ENCODE data around the gene TMEM95. TPM values are rescaled to one million over a fixed set of nuclear protein-coding genes. Genes with fewer than 3 reads are reported as not detected.
A peak's percentile ranks its signal among the peaks of the same experiment; 100 is the strongest.

Gene TMEM95
- total and polyA plus RNA-seq, 5 donors from 2014 or later = not detected

DNA sequence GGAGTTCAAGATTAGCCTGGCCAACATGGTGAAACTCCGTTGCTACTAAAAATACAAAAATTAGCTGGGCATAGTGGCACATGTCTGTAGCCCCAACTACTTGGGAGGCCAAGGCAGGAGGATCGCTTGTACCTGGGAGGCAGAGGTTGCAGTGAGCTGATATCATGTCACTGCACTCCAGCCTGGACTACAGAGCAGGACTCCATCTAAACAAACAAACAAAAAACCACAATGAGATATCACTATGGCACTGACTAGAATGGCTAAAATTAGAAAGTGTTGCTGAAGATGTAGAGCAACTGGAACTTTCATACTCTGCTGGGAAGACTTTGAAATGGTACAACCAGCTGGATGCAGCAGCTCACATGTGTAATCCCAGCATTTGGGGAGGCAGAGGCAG, 19.4 kb downstream of the TMEM95 start:
- no peaks in the 10 kb centered on the region for H3K36me3 ChIP-seq (ENCODE audit: control insufficient read depth, insufficient read depth, low read length)
- H3K27ac ChIP-seq (ENCODE audit: insufficient read depth, low read length, poor library complexity, severe bottlenecking) = no peak overlapping the region
- Mint-ChIP-seq H3K27me3 (peaks cover 34% of the 10 kb centered on the region), H3K4me1 (no peaks in the 10 kb centered on the region), H3K27ac (no peak overlapping the region), H3K9me3 (peaks cover 0 to 3% (median 0%) of the 10 kb centered on the region in 7 donors), H3K36me3 (no peaks in the 10 kb centered on the region), H3K4me3 (no peak overlapping the region)
- H3K9me3 ChIP-seq (ENCODE audit: control insufficient read depth in 2 of 2, low read length in 2 of 2) = peaks cover 3 to 4% of the 10 kb centered on the region in 2 experiments
- peaks cover 2% of the 10 kb centered on the region for H3K27me3 ChIP-seq (ENCODE audit: control insufficient read depth, insufficient read depth, low read length)
- no peak overlapping the region for H3K4me3 ChIP-seq (ENCODE audit: low read depth, low read length)
- ATAC-seq (ENCODE audit: low read depth in 2 of 2) (no peak), DNase-seq (no peak)
- no peaks in the 10 kb centered on the region for H3K4me1 ChIP-seq (ENCODE audit: control insufficient read depth, insufficient read depth, low read length, poor library complexity, severe bottlenecking)

DNA sequence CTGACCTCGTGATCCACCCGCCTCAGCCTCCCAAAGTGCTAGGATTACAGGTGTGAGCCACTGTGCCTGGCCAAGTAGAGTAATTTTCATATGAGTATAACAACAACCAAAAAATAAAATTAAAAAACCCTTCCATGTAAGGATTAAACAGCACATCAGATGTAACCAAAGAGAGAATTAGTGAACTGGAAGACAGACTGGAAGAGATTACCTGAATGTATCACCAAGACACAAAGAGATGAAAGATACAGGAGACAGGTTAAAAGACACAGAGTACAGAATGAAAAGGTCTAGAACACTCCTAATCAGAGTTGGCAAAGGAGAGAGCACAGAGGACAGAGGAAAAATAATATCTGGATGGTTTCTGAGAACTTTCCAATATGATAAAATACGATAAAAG, 24.2 kb downstream of the TMEM95 start:
- Histone ChIP-seq H3K27ac (ENCODE audit: insufficient read depth, low read length, poor library complexity, severe bottlenecking) (no peak overlapping the region), H3K27me3 (ENCODE audit: control insufficient read depth, insufficient read depth, low read length) (peaks cover 18% of the 10 kb centered on the region), H3K4me3 (ENCODE audit: low read depth, low read length) (no peak overlapping the region), H3K36me3 (ENCODE audit: control insufficient read depth, insufficient read depth, low read length) (no peaks in the 10 kb centered on the region), H3K9me3 (ENCODE audit: control insufficient read depth in 2 of 2, low read length in 2 of 2) (peaks cover 3 to 5% of the 10 kb centered on the region in 2 experiments), H3K4me1 (ENCODE audit: control insufficient read depth, insufficient read depth, low read length, poor library complexity, severe bottlenecking) (peaks cover 12% of the 10 kb centered on the region)
- H3K27me3 Mint-ChIP-seq = peaks cover 48% of the 10 kb centered on the region
- H3K9me3 Mint-ChIP-seq = peaks cover 0 to 3% (median 1%) of the 10 kb centered on the region in 7 donors
- H3K4me3 Mint-ChIP-seq = no peak overlapping the region
- no peaks in the 10 kb centered on the region for H3K36me3 Mint-ChIP-seq
- no peak for ATAC-seq (ENCODE audit: low read depth in 2 of 2)
- H3K4me1 Mint-ChIP-seq = peaks cover 0 to 19% (median 4%) of the 10 kb centered on the region in 4 donors
- no peak for DNase-seq
- H3K27ac Mint-ChIP-seq = no peak overlapping the region

DNA sequence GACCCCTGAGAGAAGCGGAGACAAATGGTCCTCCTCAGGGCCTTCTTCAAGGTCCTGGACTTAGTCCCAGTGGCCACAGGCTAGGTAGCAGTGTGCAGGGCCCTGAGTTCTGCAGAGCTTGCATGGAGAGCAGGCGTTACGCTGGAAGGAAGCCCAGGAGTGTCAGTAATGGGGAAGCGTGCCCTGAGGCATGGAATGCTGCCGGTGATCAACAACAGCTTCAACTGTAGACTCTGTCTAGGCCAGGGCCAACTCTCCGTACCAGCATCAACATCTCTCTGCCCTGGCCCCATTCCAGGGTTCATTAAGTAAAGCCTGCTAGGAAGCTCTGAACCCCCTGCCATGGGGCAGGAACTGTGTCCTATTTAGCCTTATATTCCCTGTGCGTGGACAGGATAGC, 25.4 kb downstream of the TMEM95 start:
- no peak overlapping the region for H3K27ac ChIP-seq (ENCODE audit: insufficient read depth, low read length, poor library complexity, severe bottlenecking)
- peaks cover 0 to 26% (median 9%) of the 10 kb centered on the region in 4 donors for H3K4me1 Mint-ChIP-seq
- peaks cover 0 to 3% (median 1%) of the 10 kb centered on the region in 7 donors for H3K9me3 Mint-ChIP-seq
- H3K4me3 ChIP-seq (ENCODE audit: low read depth, low read length) = no peak overlapping the region
- H3K4me1 ChIP-seq (ENCODE audit: control insufficient read depth, insufficient read depth, low read length, poor library complexity, severe bottlenecking) = peaks cover 19% of the 10 kb centered on the region
- peaks cover 18% of the 10 kb centered on the region for H3K27me3 ChIP-seq (ENCODE audit: control insufficient read depth, insufficient read depth, low read length)
- peaks cover 42% of the 10 kb centered on the region for H3K27me3 Mint-ChIP-seq
- DNase-seq = no peak
- peak overlapping the region in 2 of 3 donors; percentile 55 to 86 for H3K27ac Mint-ChIP-seq
- H3K9me3 ChIP-seq (ENCODE audit: control insufficient read depth in 2 of 2, low read length in 2 of 2) = peaks cover 3 to 5% of the 10 kb centered on the region in 2 experiments
- H3K4me3 Mint-ChIP-seq = peak overlapping the region in 2 of 4 donors; percentile 51 to 52
- H3K36me3 Mint-ChIP-seq = no peaks in the 10 kb centered on the region
- H3K36me3 ChIP-seq (ENCODE audit: control insufficient read depth, insufficient read depth, low read length) = no peaks in the 10 kb centered on the region
- ATAC-seq (ENCODE audit: low read depth in 2 of 2) = no peak

DNA sequence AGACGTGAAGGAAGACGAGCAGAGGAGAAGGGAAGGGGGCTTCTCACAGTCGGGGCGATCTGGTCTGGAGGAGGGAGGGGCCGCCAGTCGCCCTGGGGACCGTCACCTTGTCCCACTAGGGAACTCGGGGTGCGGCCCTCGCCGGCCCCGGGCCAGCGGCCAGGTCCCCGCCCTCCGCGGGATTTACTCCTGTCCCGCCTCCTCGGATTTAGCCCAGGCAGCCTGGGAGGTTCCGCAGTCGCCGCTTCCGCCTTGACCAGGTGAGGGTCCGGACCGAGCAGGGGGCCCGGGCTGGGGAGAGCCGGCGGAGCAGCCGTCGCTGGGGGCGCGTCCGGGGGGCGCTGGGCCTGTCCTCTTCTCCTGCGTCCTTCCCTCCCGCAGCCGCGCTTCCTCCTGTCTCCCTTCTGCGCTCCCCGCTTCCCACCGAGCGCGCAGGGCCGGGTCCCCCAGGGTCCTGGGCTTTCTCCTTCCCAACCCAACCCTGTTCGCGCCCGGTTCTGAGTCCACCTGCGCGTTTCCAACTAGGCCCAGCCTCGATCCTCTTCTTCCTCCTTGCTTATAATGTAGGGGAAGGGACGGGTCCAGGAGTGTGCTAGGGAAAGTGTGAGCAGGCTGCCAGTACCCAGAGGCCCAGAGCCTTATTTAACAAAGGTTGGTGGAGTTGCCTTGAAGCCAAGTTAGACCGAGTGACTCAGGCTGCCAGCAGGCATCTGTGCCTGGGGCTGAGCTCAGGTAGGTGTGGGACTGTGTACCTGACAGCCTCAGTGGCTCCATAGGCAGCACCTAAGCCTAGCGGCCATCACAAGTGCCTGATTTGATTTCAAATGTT, 26.1 kb downstream of the TMEM95 start, which contains the start of gene TNK1:
TNK1 (plus strand) TSS at position 235 of the 829 bp plus-strand sequence. CDS start 1,838 bp downstream, outside the sequence.
- ATAC-seq (ENCODE audit: low read depth in 2 of 2) (no peak), DNase-seq (no peak)
- Histone ChIP-seq H3K4me1 (ENCODE audit: control insufficient read depth, insufficient read depth, low read length, poor library complexity, severe bottlenecking) (peaks cover 19% of the 10 kb centered on the region), H3K9me3 (ENCODE audit: control insufficient read depth in 2 of 2, low read length in 2 of 2) (peaks cover 3 to 5% of the 10 kb centered on the region in 2 experiments), H3K4me3 (ENCODE audit: low read depth, low read length) (no peak within 1 kb of the TSS), H3K27me3 (ENCODE audit: control insufficient read depth, insufficient read depth, low read length) (peaks cover 18% of the 10 kb centered on the region), H3K27ac (ENCODE audit: insufficient read depth, low read length, poor library complexity, severe bottlenecking) (no peak within 1 kb of the TSS), H3K36me3 (ENCODE audit: control insufficient read depth, insufficient read depth, low read length) (no peaks in the 10 kb centered on the region)
- Mint-ChIP-seq H3K9me3 (peaks cover 0 to 3% (median 1%) of the 10 kb centered on the region in 7 donors), H3K4me1 (peaks cover 0 to 28% (median 9%) of the 10 kb centered on the region in 4 donors), H3K27ac (peak within 1 kb of the TSS in 2 of 3 donors; percentile 55 to 86), H3K4me3 (peak within 1 kb of the TSS in 2 of 4 donors; percentile 51 to 84), H3K36me3 (no peaks in the 10 kb centered on the region), H3K27me3 (peaks cover 42% of the 10 kb centered on the region)

DNA sequence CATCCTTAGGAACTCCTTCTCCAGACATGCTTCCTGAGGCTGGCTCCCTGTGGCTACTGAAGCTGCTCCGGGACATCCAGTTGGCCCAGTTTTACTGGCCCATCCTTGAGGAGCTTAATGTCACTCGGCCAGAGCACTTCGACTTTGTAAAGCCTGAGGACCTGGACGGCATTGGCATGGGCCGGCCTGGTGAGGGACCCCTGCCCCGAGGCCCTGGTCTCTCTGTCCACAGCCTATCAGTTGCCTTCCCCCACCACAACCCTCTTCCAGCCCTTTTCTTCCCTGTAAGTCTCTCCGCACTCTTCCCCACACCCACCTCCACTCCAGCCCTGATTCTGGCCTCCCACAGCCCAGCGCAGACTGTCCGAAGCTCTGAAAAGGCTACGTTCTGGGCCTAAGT, 27.9 kb downstream of the TMEM95 start:
- H3K36me3 Mint-ChIP-seq = no peaks in the 10 kb centered on the region
- Histone ChIP-seq H3K27me3 (ENCODE audit: control insufficient read depth, insufficient read depth, low read length) (peaks cover 18% of the 10 kb centered on the region), H3K36me3 (ENCODE audit: control insufficient read depth, insufficient read depth, low read length) (peaks cover 2% of the 10 kb centered on the region), H3K4me1 (ENCODE audit: control insufficient read depth, insufficient read depth, low read length, poor library complexity, severe bottlenecking) (peaks cover 19% of the 10 kb centered on the region), H3K4me3 (ENCODE audit: low read depth, low read length) (no peak overlapping the region), H3K27ac (ENCODE audit: insufficient read depth, low read length, poor library complexity, severe bottlenecking) (no peak overlapping the region), H3K9me3 (ENCODE audit: control insufficient read depth in 2 of 2, low read length in 2 of 2) (peaks cover 3 to 5% of the 10 kb centered on the region in 2 experiments)
- DNase-seq (no peak), ATAC-seq (ENCODE audit: low read depth in 2 of 2) (no peak)
- H3K4me3 Mint-ChIP-seq = peak overlapping the region; percentile 8 to 88 (median 73)
- H3K27me3 Mint-ChIP-seq = peaks cover 28% of the 10 kb centered on the region
- peaks cover 0 to 35% (median 9%) of the 10 kb centered on the region in 4 donors for H3K4me1 Mint-ChIP-seq
- H3K27ac Mint-ChIP-seq = peak overlapping the region in 1 of 3 donors; percentile 82
- peaks cover 0 to 3% (median 1%) of the 10 kb centered on the region in 7 donors for H3K9me3 Mint-ChIP-seq

DNA sequence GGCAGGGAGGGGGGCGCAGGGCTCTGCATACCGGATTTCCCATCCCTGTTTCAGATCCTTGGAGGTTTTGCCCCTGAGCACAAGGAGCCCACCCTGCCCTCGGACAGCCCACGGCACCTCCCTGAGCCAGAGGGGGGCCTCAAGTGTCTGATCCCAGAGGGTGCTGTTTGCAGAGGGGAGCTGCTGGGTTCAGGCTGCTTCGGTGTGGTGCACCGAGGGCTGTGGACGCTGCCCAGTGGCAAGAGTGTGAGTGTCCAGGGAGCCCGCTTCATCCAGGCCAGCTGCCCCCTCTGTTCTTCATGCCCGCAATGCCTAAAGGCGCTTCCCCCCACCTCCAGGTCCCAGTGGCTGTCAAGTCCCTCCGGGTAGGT, 28.4 kb downstream of the TMEM95 start:
- H3K27ac ChIP-seq (ENCODE audit: insufficient read depth, low read length, poor library complexity, severe bottlenecking) = peak overlapping the region; percentile 85
- peaks cover 26% of the 10 kb centered on the region for H3K27me3 Mint-ChIP-seq
- peaks cover 0 to 3% (median 1%) of the 10 kb centered on the region in 7 donors for H3K9me3 Mint-ChIP-seq
- ATAC-seq (ENCODE audit: low read depth in 2 of 2) = no peak
- H3K4me1 ChIP-seq (ENCODE audit: control insufficient read depth, insufficient read depth, low read length, poor library complexity, severe bottlenecking) = peaks cover 19% of the 10 kb centered on the region
- no peak overlapping the region for H3K27ac Mint-ChIP-seq
- peaks cover 0 to 35% (median 9%) of the 10 kb centered on the region in 4 donors for H3K4me1 Mint-ChIP-seq
- H3K4me3 ChIP-seq (ENCODE audit: low read depth, low read length) = no peak overlapping the region
- DNase-seq = no peak
- peaks cover 3 to 5% of the 10 kb centered on the region in 2 experiments for H3K9me3 ChIP-seq (ENCODE audit: control insufficient read depth in 2 of 2, low read length in 2 of 2)
- no peaks in the 10 kb centered on the region for H3K36me3 Mint-ChIP-seq
- peaks cover 18% of the 10 kb centered on the region for H3K27me3 ChIP-seq (ENCODE audit: control insufficient read depth, insufficient read depth, low read length)
- H3K4me3 Mint-ChIP-seq = peak overlapping the region in 3 of 4 donors; percentile 84 to 88 (median 85)
- peaks cover 5% of the 10 kb centered on the region for H3K36me3 ChIP-seq (ENCODE audit: control insufficient read depth, insufficient read depth, low read length)

DNA sequence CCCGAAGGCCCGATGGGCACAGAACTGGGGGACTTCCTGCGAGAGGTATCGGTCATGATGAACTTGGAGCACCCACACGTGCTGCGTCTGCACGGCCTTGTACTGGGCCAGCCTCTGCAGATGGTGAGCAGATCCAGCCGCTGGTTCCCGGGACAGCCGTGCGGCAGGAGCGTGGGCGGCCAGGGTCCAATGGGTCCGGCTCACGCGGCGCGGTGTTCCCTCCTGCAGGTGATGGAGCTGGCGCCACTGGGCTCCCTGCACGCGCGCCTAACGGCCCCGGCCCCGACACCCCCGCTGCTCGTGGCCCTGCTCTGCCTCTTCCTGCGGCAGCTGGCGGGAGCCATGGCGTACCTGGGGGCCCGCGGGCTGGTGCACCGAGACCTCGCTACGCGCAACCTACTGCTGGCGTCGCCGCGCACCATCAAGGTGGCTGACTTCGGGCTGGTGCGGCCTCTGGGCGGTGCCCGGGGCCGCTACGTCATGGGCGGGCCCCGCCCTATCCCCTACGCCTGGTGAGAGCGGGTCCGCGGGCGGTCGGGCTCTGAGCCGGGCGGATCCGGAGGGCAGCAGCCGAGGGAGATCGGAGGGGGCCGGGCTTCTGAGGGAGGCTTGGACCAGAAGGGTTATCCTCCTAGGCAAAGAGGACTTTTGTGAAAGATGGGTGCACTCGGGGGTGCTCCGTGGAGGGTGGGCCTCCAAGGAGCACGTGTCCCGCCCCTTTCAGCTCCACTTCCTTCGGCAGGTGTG, 29.0 kb downstream of the TMEM95 start:
- H3K36me3 ChIP-seq (ENCODE audit: control insufficient read depth, insufficient read depth, low read length) = peaks cover 10% of the 10 kb centered on the region
- H3K4me1 ChIP-seq (ENCODE audit: control insufficient read depth, insufficient read depth, low read length, poor library complexity, severe bottlenecking) = peaks cover 19% of the 10 kb centered on the region
- peak overlapping the region; percentile 85 for H3K27ac ChIP-seq (ENCODE audit: insufficient read depth, low read length, poor library complexity, severe bottlenecking)
- H3K27me3 Mint-ChIP-seq = peaks cover 25% of the 10 kb centered on the region
- peaks cover 0 to 3% (median 1%) of the 10 kb centered on the region in 7 donors for H3K9me3 Mint-ChIP-seq
- peak overlapping the region; percentile 37 for H3K4me3 ChIP-seq (ENCODE audit: low read depth, low read length)
- H3K4me1 Mint-ChIP-seq = peaks cover 0 to 35% (median 9%) of the 10 kb centered on the region in 4 donors
- no peaks in the 10 kb centered on the region for H3K36me3 Mint-ChIP-seq
- H3K27me3 ChIP-seq (ENCODE audit: control insufficient read depth, insufficient read depth, low read length) = peaks cover 18% of the 10 kb centered on the region
- peaks cover 3 to 5% of the 10 kb centered on the region in 2 experiments for H3K9me3 ChIP-seq (ENCODE audit: control insufficient read depth in 2 of 2, low read length in 2 of 2)
- DNase-seq (peak; percentile 78 to 90 (median 86)), ATAC-seq (ENCODE audit: low read depth in 2 of 2) (peak; percentile 96 to 98)
- peak overlapping the region; percentile 78 to 88 (median 84) for H3K4me3 Mint-ChIP-seq
- H3K27ac Mint-ChIP-seq = peak overlapping the region in 2 of 3 donors; percentile 81 to 88
